Loucy (cell line): ENCODE data around the gene FMNL1.

Experiments
- H2AFZ ChIP-seq: fragments of 200-600 bp; sonication (generic); 2 replicates; pipeline ENCODE4 v1.6.0; 2016; ENCODE audit warnings: antibody characterized with exemption, mild to moderate bottlenecking, low read length, moderate library complexity
- H3F3A ChIP-seq: fragments of 200-600 bp; 2 replicates; pipeline ENCODE4 v1.6.0; 2016; ENCODE audit warnings: antibody characterized with exemption, low read depth, mild to moderate bottlenecking
- H3K27me3 ChIP-seq: fragments of 200-600 bp; sonication (generic); 2 replicates; pipeline ENCODE4 v1.6.1; 2014; ENCODE audit warnings: low read length, mild to moderate bottlenecking; ENCODE audit not compliant: insufficient read depth, poor library complexity, severe bottlenecking
- H3K36me3 ChIP-seq: fragments of 200-600 bp; sonication (generic); 2 replicates; pipeline ENCODE4 v1.6.1; 2016; ENCODE audit warnings: low read length; ENCODE audit not compliant: insufficient read depth
- H3K4me1 ChIP-seq: fragments of 200-600 bp; sonication (generic); 2 replicates; pipeline ENCODE4 v1.5.1; 2014; ENCODE audit warnings: low read length, mild to moderate bottlenecking; ENCODE audit not compliant: insufficient read depth, poor library complexity, severe bottlenecking
- H3K4me2 ChIP-seq: fragments of 200-600 bp; sonication (generic); 2 replicates; pipeline ENCODE4 v1.6.0; 2014; ENCODE audit warnings: antibody characterized with exemption, low read length, low read depth, mild to moderate bottlenecking; ENCODE audit not compliant: poor library complexity, severe bottlenecking
- H3K4me3 ChIP-seq: fragments of 200-600 bp; sonication (generic); 2 replicates; pipeline ENCODE4 v1.5.1; 2014; ENCODE audit warnings: low read length, mild to moderate bottlenecking, mixed read lengths; ENCODE audit not compliant: poor library complexity, severe bottlenecking
- H3K79me2 ChIP-seq: fragments of 200-600 bp; sonication (generic); 2 replicates; pipeline ENCODE4 v1.6.1; 2014; ENCODE audit warnings: low read length; ENCODE audit not compliant: insufficient read depth
- H3K9ac ChIP-seq: fragments of 200-600 bp; sonication (generic); 2 replicates; pipeline ENCODE4 v1.6.0; 2014; ENCODE audit warnings: mild to moderate bottlenecking, low read depth, low read length, moderate library complexity; ENCODE audit not compliant: poor library complexity, severe bottlenecking
- H3K9me2 ChIP-seq: fragments of 200-600 bp; sonication (generic); replicated peaks from 2 replicates; pipeline ENCODE4 v1.6.1; 2016; ENCODE audit warnings: low read depth, low read length, mixed read lengths
- H3K9me3 ChIP-seq: fragments of 200-600 bp; sonication (generic); 2 replicates; pipeline ENCODE4 v1.6.1; 2014; ENCODE audit warnings: mild to moderate bottlenecking, antibody characterized with exemption, low read length, low read depth; ENCODE audit not compliant: insufficient read depth
- H4K20me1 ChIP-seq: fragments of 200-600 bp; sonication (generic); 2 replicates; pipeline ENCODE4 v1.6.0; 2014; ENCODE audit warnings: antibody characterized with exemption, low read length, mild to moderate bottlenecking; ENCODE audit not compliant: insufficient read depth, poor library complexity, severe bottlenecking
- CTCF ChIP-seq: fragments of 200-600 bp; sonication (generic); conservative IDR thresholded peaks from 2 replicates; pipeline ENCODE4 v1.5.1; 2014; ENCODE audit warnings: mild to moderate bottlenecking, antibody characterized with exemption, low read length
- EZH2phosphoT487 ChIP-seq: fragments of 200-600 bp; IDR thresholded peaks from 2 replicates; pipeline ENCODE4 v1.6.1; 2018; ENCODE audit warnings: antibody characterized with exemption, mild to moderate bottlenecking, moderate library complexity, borderline replicate concordance

Gene FMNL1

GRCh38 chr17:45224671-45225050, 3.0 kb downstream of the FMNL1 start:
- TF ChIP-seq CTCF = no peak
- TF ChIP-seq EZH2phosphoT487 = no peak
- H3K9ac ChIP-seq = peak overlapping the region; percentile 99
- peak overlapping the region; percentile 87 for H3K4me2 ChIP-seq
- H3K79me2 ChIP-seq = peaks cover 96% of the 10 kb centered on the region
- H4K20me1 ChIP-seq = peaks cover 25% of the 10 kb centered on the region
- H3K9me2 ChIP-seq = no peaks in the 10 kb centered on the region
- no peaks in the 10 kb centered on the region for H3K9me3 ChIP-seq
- H3K27me3 ChIP-seq = no peaks in the 10 kb centered on the region
- peak overlapping the region; percentile 87 for H3K4me3 ChIP-seq
- H3F3A ChIP-seq = peaks cover 8% of the 10 kb centered on the region
- no peak overlapping the region for H2AFZ ChIP-seq
- H3K4me1 ChIP-seq = peaks cover 73% of the 10 kb centered on the region
- H3K36me3 ChIP-seq = no peaks in the 10 kb centered on the region

GRCh38 chr17:45225051-45225700, 3.5 kb downstream of the FMNL1 start:
- no peaks in the 10 kb centered on the region for H3K9me3 ChIP-seq
- peaks cover 4% of the 10 kb centered on the region for H3F3A ChIP-seq
- TF ChIP-seq CTCF = no peak
- no peak for TF ChIP-seq EZH2phosphoT487
- no peaks in the 10 kb centered on the region for H3K9me2 ChIP-seq
- peak overlapping the region; percentile 99 for H3K9ac ChIP-seq
- peak overlapping the region; percentile 87 for H3K4me3 ChIP-seq
- no peak overlapping the region for H2AFZ ChIP-seq
- no peaks in the 10 kb centered on the region for H3K27me3 ChIP-seq
- H3K36me3 ChIP-seq = no peaks in the 10 kb centered on the region
- H4K20me1 ChIP-seq = peaks cover 26% of the 10 kb centered on the region
- peaks cover 73% of the 10 kb centered on the region for H3K4me1 ChIP-seq
- H3K4me2 ChIP-seq = peak overlapping the region; percentile 87
- H3K79me2 ChIP-seq = peaks cover 96% of the 10 kb centered on the region

GRCh38 chr17:45225964-45226530, 4.4 kb downstream of the FMNL1 start:
- Histone ChIP-seq H2AFZ (no peak overlapping the region), H4K20me1 (peaks cover 31% of the 10 kb centered on the region), H3K36me3 (no peaks in the 10 kb centered on the region), H3K27me3 (no peaks in the 10 kb centered on the region), H3K4me1 (peaks cover 73% of the 10 kb centered on the region), H3K9me3 (no peaks in the 10 kb centered on the region), H3K9ac (peak overlapping the region; percentile 99), H3F3A (peaks cover 4% of the 10 kb centered on the region), H3K4me3 (peak overlapping the region; percentile 87), H3K4me2 (peak overlapping the region; percentile 87), H3K79me2 (peaks cover 96% of the 10 kb centered on the region), H3K9me2 (no peaks in the 10 kb centered on the region)
- no peak for TF ChIP-seq CTCF
